Measurements from ENCODE around the gene SACM1L. TPM values are rescaled to one million over a fixed set of nuclear protein-coding genes. Genes with fewer than 3 reads are reported as not detected.
"Not testable (repeated sequence)": the region's sequence is repeated elsewhere in the genome, so short reads cannot be mapped to it uniquely, and the experiment has no call there.

The SACM1L gene
- polyA plus RNA-seq, 1 experiment, result 35.5 TPM

GRCh38 chr3:45746777-45747622, 57.8 kb downstream of the SACM1L start:
- no peak overlapping the region for H3K4me3 ChIP-seq (ENCODE audit: low read depth, low read length)
- ChIA-PET CTCF (interaction anchor here (1.0 kb wide), 1 partner anchor 12 kb away, joined by 4 read pairs; no protein-coding TSS in a partner anchor), POLR2A (no interaction called here)
- no peak for DNase-seq (ENCODE audit: low read depth, low spot score)
- TF ChIP-seq, protein P1, sequence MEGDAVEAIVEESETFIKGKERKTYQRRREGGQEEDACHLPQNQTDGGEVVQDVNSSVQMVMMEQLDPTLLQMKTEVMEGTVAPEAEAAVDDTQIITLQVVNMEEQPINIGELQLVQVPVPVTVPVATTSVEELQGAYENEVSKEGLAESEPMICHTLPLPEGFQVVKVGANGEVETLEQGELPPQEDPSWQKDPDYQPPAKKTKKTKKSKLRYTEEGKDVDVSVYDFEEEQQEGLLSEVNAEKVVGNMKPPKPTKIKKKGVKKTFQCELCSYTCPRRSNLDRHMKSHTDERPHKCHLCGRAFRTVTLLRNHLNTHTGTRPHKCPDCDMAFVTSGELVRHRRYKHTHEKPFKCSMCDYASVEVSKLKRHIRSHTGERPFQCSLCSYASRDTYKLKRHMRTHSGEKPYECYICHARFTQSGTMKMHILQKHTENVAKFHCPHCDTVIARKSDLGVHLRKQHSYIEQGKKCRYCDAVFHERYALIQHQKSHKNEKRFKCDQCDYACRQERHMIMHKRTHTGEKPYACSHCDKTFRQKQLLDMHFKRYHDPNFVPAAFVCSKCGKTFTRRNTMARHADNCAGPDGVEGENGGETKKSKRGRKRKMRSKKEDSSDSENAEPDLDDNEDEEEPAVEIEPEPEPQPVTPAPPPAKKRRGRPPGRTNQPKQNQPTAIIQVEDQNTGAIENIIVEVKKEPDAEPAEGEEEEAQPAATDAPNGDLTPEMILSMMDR (IDR thresholded peaks at IDR 0.05; ENCODE audit: low read depth, low read length), result no peak
- no peak overlapping the region for H3K27ac ChIP-seq (ENCODE audit: low read depth, low read length)
- H3K9me3 ChIP-seq (ENCODE audit: control insufficient read depth, insufficient read depth, low read length), result no peaks in the 10 kb centered on the region; the same call in 1 of the 2 replicates
- no peaks in the 10 kb centered on the region for H3K27me3 ChIP-seq (ENCODE audit: control insufficient read depth, insufficient read depth, low read length)

GRCh38 chr3:45748068-45748467, 58.9 kb downstream of the SACM1L start:
- TF ChIP-seq, protein P1 (IDR thresholded peaks at IDR 0.05; ENCODE audit: low read depth, low read length), result no peak
- H3K4me3 ChIP-seq (ENCODE audit: low read depth, low read length), result no peak overlapping the region
- no peaks in the 10 kb centered on the region; the same call in 1 of the 2 replicates for H3K9me3 ChIP-seq (ENCODE audit: control insufficient read depth, insufficient read depth, low read length)
- CTCF ChIA-PET, result interaction anchor here (0.9 to 1.1 kb wide), 4 partner anchors 11 to 331 kb away, joined by 3 to 4 read pairs (median 4); no protein-coding TSS in a partner anchor
- no peak overlapping the region for H3K27ac ChIP-seq (ENCODE audit: low read depth, low read length)
- no peak for DNase-seq (ENCODE audit: low read depth, low spot score)
- POLR2A ChIA-PET, result interaction anchor here (0.5 to 0.6 kb wide), 2 partner anchors 22 to 705 kb away, joined by 3 to 5 read pairs; no protein-coding TSS in a partner anchor
- no peaks in the 10 kb centered on the region for H3K27me3 ChIP-seq (ENCODE audit: control insufficient read depth, insufficient read depth, low read length)

DNA sequence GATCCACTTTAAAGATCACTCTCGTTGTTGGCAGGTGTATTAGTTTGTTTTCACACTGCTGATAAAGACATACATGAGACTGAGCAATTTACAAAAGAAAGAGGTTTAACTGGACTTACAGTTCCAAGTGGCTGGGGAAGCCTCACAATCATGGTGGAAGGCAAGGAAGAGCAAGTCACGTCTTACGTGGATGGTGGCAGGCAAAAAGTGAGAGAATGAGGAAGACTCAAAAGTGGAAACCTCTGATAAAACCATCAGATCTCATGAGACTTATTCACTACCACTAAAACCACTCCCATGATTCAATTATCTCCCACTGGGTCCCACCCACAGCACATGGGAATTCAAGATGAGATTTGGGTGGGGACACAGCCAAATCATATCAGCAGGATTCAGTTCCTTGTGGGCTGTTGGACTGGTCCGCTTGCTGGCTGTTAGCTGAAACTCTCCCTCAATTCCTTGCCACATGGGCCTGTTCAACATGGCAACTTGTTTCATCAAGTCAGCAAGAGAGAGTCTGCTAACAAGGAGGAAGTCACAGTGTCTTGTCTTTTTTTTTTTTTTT, 59.9 kb downstream of the SACM1L start:
- POLR2A ChIA-PET, result not testable (repeated sequence)
- CTCF ChIA-PET, result interaction anchor here (1.0 kb wide), 1 partner anchor 330 kb away, joined by 4 read pairs; no protein-coding TSS in a partner anchor

DNA sequence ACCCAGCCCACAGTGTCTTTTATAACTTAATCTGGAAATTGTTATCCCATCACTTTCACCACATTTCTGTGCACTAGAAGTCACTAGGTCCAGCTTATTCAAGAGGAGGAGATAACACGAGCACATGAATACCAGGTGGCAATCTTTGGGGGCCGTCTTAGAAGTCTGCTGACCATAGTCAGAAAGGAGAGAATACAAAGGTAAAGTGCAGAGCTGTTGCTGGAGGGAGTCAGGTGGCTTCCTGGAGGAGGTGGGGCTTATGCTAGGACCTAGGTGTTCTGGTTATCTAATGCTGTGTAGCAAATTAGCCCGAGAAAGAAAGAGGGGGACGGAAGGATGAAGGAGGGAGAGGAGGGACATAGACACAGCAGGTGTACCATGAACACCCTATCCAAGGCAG, 60.7 kb downstream of the SACM1L start:
- TF ChIP-seq, protein P1 (IDR thresholded peaks at IDR 0.05; ENCODE audit: low read depth, low read length), result no peak
- Histone ChIP-seq H3K9me3 (ENCODE audit: control insufficient read depth, insufficient read depth, low read length) (no peaks in the 10 kb centered on the region; the same call in 1 of the 2 replicates), H3K27me3 (ENCODE audit: control insufficient read depth, insufficient read depth, low read length) (no peaks in the 10 kb centered on the region), H3K4me3 (ENCODE audit: low read depth, low read length) (no peak overlapping the region), H3K27ac (ENCODE audit: low read depth, low read length) (no peak overlapping the region)
- POLR2A ChIA-PET, result no interaction called here
- CTCF ChIA-PET, result no interaction called here
- DNase-seq (ENCODE audit: low read depth, low spot score), result no peak

More for the DNA sequence above, 59.9 kb downstream of the SACM1L start:
- H3K9me3 ChIP-seq (ENCODE audit: control insufficient read depth, insufficient read depth, low read length); H3K4me3 ChIP-seq (ENCODE audit: low read depth, low read length); H3K27me3 ChIP-seq (ENCODE audit: control insufficient read depth, insufficient read depth, low read length); H3K27ac ChIP-seq (ENCODE audit: low read depth, low read length); DNase-seq (ENCODE audit: low read depth, low spot score): not testable (repeated sequence)

DNA sequence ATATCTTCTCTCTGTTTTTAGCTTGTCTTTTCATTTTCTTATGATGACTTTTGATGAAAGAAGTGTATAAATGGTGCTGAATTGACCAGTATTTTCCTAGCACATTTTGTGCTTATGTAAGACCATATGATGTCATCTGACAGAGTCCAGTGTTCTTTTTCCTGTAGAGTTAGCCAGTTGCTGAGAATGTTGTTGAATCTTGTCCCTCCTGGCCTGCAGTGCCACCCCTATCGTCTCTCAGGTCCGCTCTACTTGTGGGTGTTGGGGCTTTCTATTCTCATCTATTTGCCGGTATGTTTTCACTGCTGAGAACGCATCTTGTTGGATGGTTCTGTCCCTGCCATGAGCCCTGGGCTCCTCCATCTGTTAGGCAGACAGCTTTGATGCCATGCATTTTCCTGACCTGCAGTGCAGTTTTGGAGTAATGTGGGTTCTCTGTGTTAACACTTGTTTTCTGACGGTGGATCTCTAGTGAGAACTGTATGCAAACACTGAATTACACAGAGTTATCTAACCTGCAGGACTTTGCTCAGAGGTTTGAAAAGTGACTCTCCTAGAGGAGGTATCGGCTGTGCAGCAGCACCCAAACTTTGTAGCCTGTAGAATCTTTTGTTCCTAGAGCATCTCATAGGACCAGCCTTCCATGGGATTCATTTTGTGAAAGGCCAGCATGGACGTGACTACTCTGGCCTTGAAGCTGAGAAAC, 62.5 kb downstream of the SACM1L start:
- CTCF ChIA-PET, result interaction anchor here (1.4 kb wide), 1 partner anchor 9 kb away, joined by 5 read pairs; no protein-coding TSS in a partner anchor
- TF ChIP-seq, protein P1 (IDR thresholded peaks at IDR 0.05; ENCODE audit: low read depth, low read length), result no peak
- no peaks in the 10 kb centered on the region for H3K27me3 ChIP-seq (ENCODE audit: control insufficient read depth, insufficient read depth, low read length)
- H3K9me3 ChIP-seq (ENCODE audit: control insufficient read depth, insufficient read depth, low read length), result no peaks in the 10 kb centered on the region; the same call in 1 of the 2 replicates
- H3K27ac ChIP-seq (ENCODE audit: low read depth, low read length), result no peak overlapping the region
- DNase-seq (ENCODE audit: low read depth, low spot score), result no peak
- POLR2A ChIA-PET, result interaction anchor here (0.6 kb wide), 1 partner anchor 146 kb away, joined by 4 read pairs; no protein-coding TSS in a partner anchor
- H3K4me3 ChIP-seq (ENCODE audit: low read depth, low read length), result no peak overlapping the region

Data from AG04450 (cell line).